SK-N-SH (cell line): ENCODE measurements around the gene CC2D1B.

Experiments
- EZH2phosphoT487 ChIP-seq: fragments of 200-600 bp; sonication (generic); IDR thresholded peaks from 2 replicates; pipeline ENCODE4 v1.6.1; 2017; ENCODE audit warnings: low read depth, mixed run types, mild to moderate bottlenecking, antibody characterized with exemption, moderate library complexity, borderline replicate concordance
- FOXJ3 ChIP-seq: sonication (generic); formaldehyde crosslinking; IDR thresholded peaks from 2 replicates; pipeline ENCODE4 v1.5.1; 2020; ENCODE audit warnings: mild to moderate bottlenecking, missing genetic modification reagents
- FOXM1 ChIP-seq: IDR thresholded peaks from 2 replicates; pipeline ENCODE4 v1.4.0; 2012; ENCODE audit warnings: low read depth, mild to moderate bottlenecking
- JUND ChIP-seq: IDR thresholded peaks from 2 replicates; pipeline ENCODE4 v1.4.0; 2012
- POLR2AphosphoS5 ChIP-seq: IDR thresholded peaks from 2 replicates; pipeline ENCODE4 v1.6.1; 2012; ENCODE audit warnings: low read depth, low read length
- RAD21 ChIP-seq: IDR thresholded peaks from 2 replicates; pipeline ENCODE4 v1.6.1; 2012; ENCODE audit warnings: mild to moderate bottlenecking, low read length
- RCOR1 ChIP-seq: fragments of 150-350 bp; IDR thresholded peaks from 2 replicates; pipeline ENCODE4 v1.6.1; 2017; ENCODE audit warnings: antibody characterized with exemption, low read length
- TAF1 ChIP-seq: IDR thresholded peaks from 2 replicates; pipeline ENCODE4 v1.6.1; 2012; ENCODE audit warnings: low read depth, mild to moderate bottlenecking, low read length, moderate library complexity, borderline replicate concordance
- YY1 ChIP-seq: IDR thresholded peaks from 2 replicates; pipeline ENCODE4 v1.4.0; 2012; ENCODE audit warnings: low read depth, mild to moderate bottlenecking
- TF ChIP-seq, protein P1 (sequence below): fragments of 200-600 bp; sonication (generic); IDR thresholded peaks from 2 replicates; pipeline ENCODE4 v1.6.1; 2017; ENCODE audit warnings: antibody characterized with exemption, mild to moderate bottlenecking, moderate library complexity
- TF ChIP-seq, protein P2 (sequence below): IDR thresholded peaks from 2 replicates; pipeline ENCODE4; 2012
- TF ChIP-seq, protein P3 (sequence below): IDR thresholded peaks from 2 replicates; pipeline ENCODE4 v1.4.0; 2012; ENCODE audit warnings: low read depth, borderline replicate concordance
- TF ChIP-seq, protein P4 (sequence below): IDR thresholded peaks from 2 replicates; pipeline ENCODE4 v1.6.1; 2012; ENCODE audit warnings: mild to moderate bottlenecking, low read depth, low read length, moderate library complexity
- TF ChIP-seq, protein P5 (sequence below): IDR thresholded peaks from 2 replicates; pipeline ENCODE4 v1.4.0; 2012; ENCODE audit warnings: low read depth

DNA sequence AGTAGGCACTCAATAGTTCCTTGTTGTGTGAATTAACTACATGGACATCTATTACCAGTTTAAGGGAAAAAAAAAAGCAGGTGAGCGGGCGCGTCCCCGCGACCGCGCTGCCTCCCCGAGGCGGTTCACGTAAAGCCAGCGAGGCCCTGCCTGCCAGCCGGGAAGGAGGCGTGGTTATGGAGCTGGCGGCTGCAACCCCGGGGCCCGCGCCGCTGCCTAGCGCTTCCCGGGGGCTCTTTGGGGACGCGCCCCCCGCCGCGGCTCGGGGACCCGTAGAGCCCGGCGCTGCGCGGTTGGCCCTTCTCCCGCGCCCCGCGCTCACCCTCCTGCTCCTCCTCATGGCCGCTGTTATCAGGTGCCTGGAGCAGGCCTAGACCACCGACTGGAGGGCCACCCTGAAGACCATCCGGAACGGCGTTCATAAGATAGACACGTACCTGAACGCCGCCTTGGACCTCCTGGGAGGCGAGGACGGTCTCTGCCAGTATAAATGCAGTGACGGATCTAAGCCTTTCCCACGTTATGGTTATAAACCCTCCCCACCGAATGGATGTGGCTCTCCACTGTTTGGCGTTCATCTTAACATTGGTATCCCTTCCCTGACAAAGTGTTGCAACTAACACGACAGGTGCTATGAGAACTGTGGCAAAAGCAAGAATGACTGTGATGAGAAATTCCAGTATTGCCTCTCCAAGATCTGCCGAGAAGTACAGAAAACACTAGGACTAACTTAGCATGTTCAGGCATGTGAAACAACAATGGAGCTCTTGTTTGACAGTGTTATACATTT lies 2.6 kb upstream of the CC2D1B start:
- TF ChIP-seq YY1 (no peak), JUND (no peak), POLR2AphosphoS5 (no peak), TAF1 (no peak), RCOR1 (no peak), RAD21 (no peak), EZH2phosphoT487 (no peak), FOXM1 (no peak), FOXJ3 (CRISPR knock-in tag) (no peak)
- TF ChIP-seq, protein P1, sequence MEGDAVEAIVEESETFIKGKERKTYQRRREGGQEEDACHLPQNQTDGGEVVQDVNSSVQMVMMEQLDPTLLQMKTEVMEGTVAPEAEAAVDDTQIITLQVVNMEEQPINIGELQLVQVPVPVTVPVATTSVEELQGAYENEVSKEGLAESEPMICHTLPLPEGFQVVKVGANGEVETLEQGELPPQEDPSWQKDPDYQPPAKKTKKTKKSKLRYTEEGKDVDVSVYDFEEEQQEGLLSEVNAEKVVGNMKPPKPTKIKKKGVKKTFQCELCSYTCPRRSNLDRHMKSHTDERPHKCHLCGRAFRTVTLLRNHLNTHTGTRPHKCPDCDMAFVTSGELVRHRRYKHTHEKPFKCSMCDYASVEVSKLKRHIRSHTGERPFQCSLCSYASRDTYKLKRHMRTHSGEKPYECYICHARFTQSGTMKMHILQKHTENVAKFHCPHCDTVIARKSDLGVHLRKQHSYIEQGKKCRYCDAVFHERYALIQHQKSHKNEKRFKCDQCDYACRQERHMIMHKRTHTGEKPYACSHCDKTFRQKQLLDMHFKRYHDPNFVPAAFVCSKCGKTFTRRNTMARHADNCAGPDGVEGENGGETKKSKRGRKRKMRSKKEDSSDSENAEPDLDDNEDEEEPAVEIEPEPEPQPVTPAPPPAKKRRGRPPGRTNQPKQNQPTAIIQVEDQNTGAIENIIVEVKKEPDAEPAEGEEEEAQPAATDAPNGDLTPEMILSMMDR = no peak
- TF ChIP-seq, protein P2, sequence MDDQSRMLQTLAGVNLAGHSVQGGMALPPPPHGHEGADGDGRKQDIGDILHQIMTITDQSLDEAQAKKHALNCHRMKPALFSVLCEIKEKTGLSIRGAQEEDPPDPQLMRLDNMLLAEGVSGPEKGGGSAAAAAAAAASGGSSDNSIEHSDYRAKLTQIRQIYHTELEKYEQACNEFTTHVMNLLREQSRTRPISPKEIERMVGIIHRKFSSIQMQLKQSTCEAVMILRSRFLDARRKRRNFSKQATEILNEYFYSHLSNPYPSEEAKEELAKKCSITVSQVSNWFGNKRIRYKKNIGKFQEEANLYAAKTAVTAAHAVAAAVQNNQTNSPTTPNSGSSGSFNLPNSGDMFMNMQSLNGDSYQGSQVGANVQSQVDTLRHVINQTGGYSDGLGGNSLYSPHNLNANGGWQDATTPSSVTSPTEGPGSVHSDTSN = no peak
- TF ChIP-seq, protein P3, sequence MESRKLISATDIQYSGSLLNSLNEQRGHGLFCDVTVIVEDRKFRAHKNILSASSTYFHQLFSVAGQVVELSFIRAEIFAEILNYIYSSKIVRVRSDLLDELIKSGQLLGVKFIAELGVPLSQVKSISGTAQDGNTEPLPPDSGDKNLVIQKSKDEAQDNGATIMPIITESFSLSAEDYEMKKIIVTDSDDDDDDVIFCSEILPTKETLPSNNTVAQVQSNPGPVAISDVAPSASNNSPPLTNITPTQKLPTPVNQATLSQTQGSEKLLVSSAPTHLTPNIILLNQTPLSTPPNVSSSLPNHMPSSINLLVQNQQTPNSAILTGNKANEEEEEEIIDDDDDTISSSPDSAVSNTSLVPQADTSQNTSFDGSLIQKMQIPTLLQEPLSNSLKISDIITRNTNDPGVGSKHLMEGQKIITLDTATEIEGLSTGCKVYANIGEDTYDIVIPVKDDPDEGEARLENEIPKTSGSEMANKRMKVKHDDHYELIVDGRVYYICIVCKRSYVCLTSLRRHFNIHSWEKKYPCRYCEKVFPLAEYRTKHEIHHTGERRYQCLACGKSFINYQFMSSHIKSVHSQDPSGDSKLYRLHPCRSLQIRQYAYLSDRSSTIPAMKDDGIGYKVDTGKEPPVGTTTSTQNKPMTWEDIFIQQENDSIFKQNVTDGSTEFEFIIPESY = no peak
- TF ChIP-seq, protein P4, sequence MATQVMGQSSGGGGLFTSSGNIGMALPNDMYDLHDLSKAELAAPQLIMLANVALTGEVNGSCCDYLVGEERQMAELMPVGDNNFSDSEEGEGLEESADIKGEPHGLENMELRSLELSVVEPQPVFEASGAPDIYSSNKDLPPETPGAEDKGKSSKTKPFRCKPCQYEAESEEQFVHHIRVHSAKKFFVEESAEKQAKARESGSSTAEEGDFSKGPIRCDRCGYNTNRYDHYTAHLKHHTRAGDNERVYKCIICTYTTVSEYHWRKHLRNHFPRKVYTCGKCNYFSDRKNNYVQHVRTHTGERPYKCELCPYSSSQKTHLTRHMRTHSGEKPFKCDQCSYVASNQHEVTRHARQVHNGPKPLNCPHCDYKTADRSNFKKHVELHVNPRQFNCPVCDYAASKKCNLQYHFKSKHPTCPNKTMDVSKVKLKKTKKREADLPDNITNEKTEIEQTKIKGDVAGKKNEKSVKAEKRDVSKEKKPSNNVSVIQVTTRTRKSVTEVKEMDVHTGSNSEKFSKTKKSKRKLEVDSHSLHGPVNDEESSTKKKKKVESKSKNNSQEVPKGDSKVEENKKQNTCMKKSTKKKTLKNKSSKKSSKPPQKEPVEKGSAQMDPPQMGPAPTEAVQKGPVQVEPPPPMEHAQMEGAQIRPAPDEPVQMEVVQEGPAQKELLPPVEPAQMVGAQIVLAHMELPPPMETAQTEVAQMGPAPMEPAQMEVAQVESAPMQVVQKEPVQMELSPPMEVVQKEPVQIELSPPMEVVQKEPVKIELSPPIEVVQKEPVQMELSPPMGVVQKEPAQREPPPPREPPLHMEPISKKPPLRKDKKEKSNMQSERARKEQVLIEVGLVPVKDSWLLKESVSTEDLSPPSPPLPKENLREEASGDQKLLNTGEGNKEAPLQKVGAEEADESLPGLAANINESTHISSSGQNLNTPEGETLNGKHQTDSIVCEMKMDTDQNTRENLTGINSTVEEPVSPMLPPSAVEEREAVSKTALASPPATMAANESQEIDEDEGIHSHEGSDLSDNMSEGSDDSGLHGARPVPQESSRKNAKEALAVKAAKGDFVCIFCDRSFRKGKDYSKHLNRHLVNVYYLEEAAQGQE = no peak
- TF ChIP-seq, protein P5, sequence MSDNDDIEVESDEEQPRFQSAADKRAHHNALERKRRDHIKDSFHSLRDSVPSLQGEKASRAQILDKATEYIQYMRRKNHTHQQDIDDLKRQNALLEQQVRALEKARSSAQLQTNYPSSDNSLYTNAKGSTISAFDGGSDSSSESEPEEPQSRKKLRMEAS = no peak
